B cell (primary cell): ENCODE data around the gene KLHDC7A. TPM values are rescaled to one million over a fixed set of nuclear protein-coding genes. Genes with fewer than 3 reads are reported as not detected.

ENCODE experiments used
- ATAC-seq: fragments of 200-7000 bp; cut with Tn5 transposase; one replicate; pipeline ENCODE4 v1.10.0; 2021; ENCODE audit warnings: low read depth, mild to moderate bottlenecking, moderate number of reproducible peaks, moderate library complexity
- CTCF ChIA-PET: fragments of 350-600 bp; sonication (Branson Sonifier 250); formaldehyde crosslinking; loops from one replicate; lab custom pipeline; 2021; ENCODE audit warnings: antibody characterized with exemption, inconsistent platforms; lab: Charles Lee
- POLR2A ChIA-PET: fragments of 350-600 bp; sonication (Branson Sonifier 250); formaldehyde crosslinking; loops from one replicate; lab custom pipeline; 2021; ENCODE audit warnings: antibody characterized with exemption; lab: Charles Lee
- DNase-seq: peaks from one replicate; pipeline ENCODE4 v3.0.0; 2013
- H2AFZ ChIP-seq: 2 replicates; pipeline ENCODE4 v1.6.1; 2012; ENCODE audit warnings: mild to moderate bottlenecking, low read depth, low read length; ENCODE audit not compliant: insufficient read depth, poor library complexity, severe bottlenecking
- H3K27ac ChIP-seq, 2 donors: 1 replicate in 1 of 2; 2 replicates in 1 of 2; pipeline ENCODE4 v1.5.1; 2012 to 2013; ENCODE audit warnings: low read length in 2 of 2, mild to moderate bottlenecking in 2 of 2, moderate library complexity in 1 of 2
- H3K27me3 ChIP-seq, 4 experiments: fragments of 200-600 bp in 1 of 4; sonication (generic) in 1 of 4; replicated peaks in 1 of 4; 1 replicate in 2 of 4; 2 replicates in 2 of 4; pipeline versions ENCODE4 v1.6.1 to v1.7.0; 2013 to 2016; ENCODE audit warnings: low read length in 3 of 4, mild to moderate bottlenecking in 2 of 4, mixed read lengths in 1 of 4, moderate library complexity in 1 of 4; ENCODE audit not compliant: insufficient read depth in 4 of 4, control insufficient read depth in 3 of 4; ENCODE audit errors: control extremely low read depth in 1 of 4
- H3K36me3 ChIP-seq, 2 experiments: replicated peaks in 1 of 2; 1 replicate in 1 of 2; 2 replicates in 1 of 2; pipeline versions ENCODE4 v1.6.1 to v1.7.1; 2013; ENCODE audit warnings: low read length in 1 of 2; ENCODE audit not compliant: insufficient read depth in 2 of 2, control insufficient read depth in 1 of 2; ENCODE audit errors: control extremely low read depth in 1 of 2, extremely low read depth in 1 of 2
- H3K4me1 ChIP-seq, 2 donors: fragments of 200-600 bp in 1 of 2; sonication (generic) in 1 of 2; 1 replicate in 1 of 2; 2 replicates in 1 of 2; pipeline versions ENCODE4 v1.5.1 to v1.6.1; 2013 to 2017; ENCODE audit warnings: low read length in 2 of 2; ENCODE audit not compliant: control insufficient read depth in 2 of 2, insufficient read depth in 2 of 2
- H3K4me2 ChIP-seq: replicated peaks from 2 replicates; pipeline ENCODE3; 2012; ENCODE audit warnings: mild to moderate bottlenecking, low read depth, low read length; ENCODE audit not compliant: poor library complexity, severe bottlenecking
- H3K4me3 ChIP-seq, 5 experiments: fragments of 200-600 bp in 1 of 5; sonication (generic) in 1 of 5; 1 replicate in 3 of 5; 2 replicates in 2 of 5; pipeline versions ENCODE4 v1.5.1 to v1.7.0; 2011 to 2016; ENCODE audit warnings: low read length in 4 of 5, mild to moderate bottlenecking in 4 of 5, low read depth in 2 of 5, control low read depth in 1 of 5, moderate library complexity in 1 of 5; ENCODE audit not compliant: insufficient read depth in 1 of 5; ENCODE audit errors: control extremely low read depth in 1 of 5, extremely low read depth in 1 of 5
- H3K79me2 ChIP-seq: fragments of 200-600 bp; sonication (generic); one replicate; pipeline ENCODE4 v1.6.0; 2016; ENCODE audit warnings: low read length; ENCODE audit not compliant: control insufficient read depth, insufficient read depth
- H3K9ac ChIP-seq: fragments of 200-600 bp; sonication (generic); 2 replicates; pipeline ENCODE4 v1.6.1; 2017; ENCODE audit warnings: mild to moderate bottlenecking, low read length, moderate library complexity
- H3K9me3 ChIP-seq, 3 donors: one replicate each; pipeline versions ENCODE4 v1.6.1 to v1.7.1; 2013; ENCODE audit warnings: low read length in 2 of 3; ENCODE audit not compliant: control insufficient read depth in 2 of 3, insufficient read depth in 1 of 3; ENCODE audit errors: control extremely low read depth in 1 of 3
- H4K20me1 ChIP-seq: 2 replicates; pipeline ENCODE4 v1.6.0; 2012; ENCODE audit warnings: mild to moderate bottlenecking, low read length; ENCODE audit not compliant: insufficient read depth, control insufficient read depth, poor library complexity, severe bottlenecking
- H3K27ac Mint-ChIP-seq: one replicate; pipeline ENCODE4 v1.8.0; 2021; ENCODE audit warnings: mixed read lengths
- H3K27me3 Mint-ChIP-seq: one replicate; pipeline ENCODE4 v1.8.0; 2021; ENCODE audit warnings: mixed read lengths
- H3K4me1 Mint-ChIP-seq: one replicate; pipeline ENCODE4 v1.8.0; 2021; ENCODE audit warnings: mixed read lengths
- H3K4me3 Mint-ChIP-seq: one replicate; pipeline ENCODE4 v1.8.0; 2021; ENCODE audit warnings: mixed read lengths
- H3K9me3 Mint-ChIP-seq: one replicate; pipeline ENCODE4 v1.8.0; 2022; ENCODE audit warnings: mixed read lengths; ENCODE audit not compliant: insufficient read depth
- CTCF ChIP-seq: fragments of 200-600 bp; IDR thresholded peaks from one replicate; pipeline ENCODE4 v1.8.0; 2022; ENCODE audit warnings: antibody characterized with exemption, mild to moderate bottlenecking
- EZH2 ChIP-seq: IDR thresholded peaks from 2 replicates; pipeline ENCODE4 v1.6.1; 2012; ENCODE audit warnings: borderline replicate concordance, low read depth, mild to moderate bottlenecking, moderate library complexity, low read length; ENCODE audit not compliant: insufficient read depth, poor library complexity, severe bottlenecking
- WGBS: methylation state at CpG from one replicate; pipeline ENCODE4 v1.1.5; 2013; ENCODE audit warnings: missing lambda C conversion rate; ENCODE audit not compliant: insufficient coverage; 5-methylcytosine and 5-hydroxymethylcytosine counted together
- intact Hi-C: fragments of 100-400 bp; cut with micrococcal nuclease; formaldehyde crosslinking; loops from one replicate; pipeline ENCODE4 v1.10.0; 2022
- polyA plus RNA-seq: library from polyadenylated mRNA; depleted of rRNA; stranded (reverse); fragments of >200 nt; gene quantifications from 2 replicates; pipeline ENCODE4 v1.2.3, GENCODE V29; 2012
- total RNA-seq, 2 donors: library from RNA; stranded (reverse); fragments of 120-200 nt in 1 of 2; gene quantifications; 1 replicate in 1 of 2; 2 replicates in 1 of 2; pipeline versions ENCODE4 v1.2.3 to v1.2.4, GENCODE V29; 2013 to 2022

KLHDC7A gene
- total and polyA plus RNA-seq, 2 donors (not counting 1 experiment from before 2014, with no cell fraction given), result not detected

GRCh38 chr1:18489417-18490143, 8.8 kb downstream of the KLHDC7A start:
- no peak for TF ChIP-seq EZH2
- no peak overlapping the region for H3K4me3 Mint-ChIP-seq
- 100% methylated on average over 2 of the region's 2 CpGs for WGBS
- Histone ChIP-seq H3K4me2 (no peak overlapping the region), H3K4me1 (peaks cover 0 to 8% of the 10 kb centered on the region in 2 donors), H2AFZ (no peak overlapping the region), H3K9me3 (peaks cover 0 to 11% (median 0%) of the 10 kb centered on the region in 3 donors), H3K27me3 (peaks cover 0 to 6% (median 0%) of the 10 kb centered on the region in 4 experiments), H3K36me3 (no peaks in the 10 kb centered on the region), H3K79me2 (no peaks in the 10 kb centered on the region), H3K4me3 (no peak overlapping the region), H3K27ac (no peak overlapping the region), H4K20me1 (no peaks in the 10 kb centered on the region), H3K9ac (no peak overlapping the region)
- POLR2A ChIA-PET, result no interaction called here
- CTCF ChIA-PET, result no interaction called here
- H3K27ac Mint-ChIP-seq, result no peak overlapping the region
- peaks cover 28% of the 10 kb centered on the region for H3K27me3 Mint-ChIP-seq
- no peak for DNase-seq
- no peaks in the 10 kb centered on the region for H3K9me3 Mint-ChIP-seq
- intact Hi-C loops, result no loop called here
- ATAC-seq, result no peak
- H3K4me1 Mint-ChIP-seq, result peaks cover 4% of the 10 kb centered on the region

- ChIA-PET POLR2A (no interaction called here), CTCF (no interaction called here)
- intact Hi-C loops, result no loop called here
- Histone ChIP-seq H3K4me1 (peaks cover 0 to 8% of the 10 kb centered on the region in 2 donors), H3K27ac (no peak overlapping the region), H3K79me2 (no peaks in the 10 kb centered on the region), H4K20me1 (no peaks in the 10 kb centered on the region), H3K4me2 (no peak overlapping the region), H3K9ac (no peak overlapping the region), H3K4me3 (no peak overlapping the region), H2AFZ (no peak overlapping the region), H3K36me3 (no peaks in the 10 kb centered on the region), H3K9me3 (peaks cover 0 to 11% (median 0%) of the 10 kb centered on the region in 3 donors), H3K27me3 (peaks cover 0 to 6% (median 0%) of the 10 kb centered on the region in 4 experiments)
- no peak for TF ChIP-seq EZH2
- TF ChIP-seq CTCF, result no peak
- no peak for ATAC-seq
- Mint-ChIP-seq H3K4me3 (no peak overlapping the region), H3K27ac (no peak overlapping the region), H3K4me1 (peaks cover 4% of the 10 kb centered on the region), H3K27me3 (peaks cover 22% of the 10 kb centered on the region), H3K9me3 (no peaks in the 10 kb centered on the region)
- DNase-seq, result no peak
- no CpG with 5 or more reads among the region's 3 CpGs for WGBS
Measured at GRCh38 chr1:18491168-18491567, 10.4 kb downstream of the KLHDC7A start.
